Fibroblast of peridontal ligament (primary cell): Measurements from ENCODE around the gene CPPED1.
A peak's percentile ranks its signal among the peaks of the same experiment; 100 is the strongest.
"Not testable (repeated sequence)": the region's sequence is repeated elsewhere in the genome, so short reads cannot be mapped to it uniquely, and the experiment has no call there.

Experiments used
- DNase-seq: peaks from one replicate; pipeline ENCODE4 v3.0.0-alpha.2; 2010; ENCODE audit errors: extremely low read depth

Gene CPPED1, protein sequence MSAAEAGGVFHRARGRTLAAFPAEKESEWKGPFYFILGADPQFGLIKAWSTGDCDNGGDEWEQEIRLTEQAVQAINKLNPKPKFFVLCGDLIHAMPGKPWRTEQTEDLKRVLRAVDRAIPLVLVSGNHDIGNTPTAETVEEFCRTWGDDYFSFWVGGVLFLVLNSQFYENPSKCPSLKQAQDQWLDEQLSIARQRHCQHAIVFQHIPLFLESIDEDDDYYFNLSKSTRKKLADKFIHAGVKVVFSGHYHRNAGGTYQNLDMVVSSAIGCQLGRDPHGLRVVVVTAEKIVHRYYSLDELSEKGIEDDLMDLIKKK

DNA sequence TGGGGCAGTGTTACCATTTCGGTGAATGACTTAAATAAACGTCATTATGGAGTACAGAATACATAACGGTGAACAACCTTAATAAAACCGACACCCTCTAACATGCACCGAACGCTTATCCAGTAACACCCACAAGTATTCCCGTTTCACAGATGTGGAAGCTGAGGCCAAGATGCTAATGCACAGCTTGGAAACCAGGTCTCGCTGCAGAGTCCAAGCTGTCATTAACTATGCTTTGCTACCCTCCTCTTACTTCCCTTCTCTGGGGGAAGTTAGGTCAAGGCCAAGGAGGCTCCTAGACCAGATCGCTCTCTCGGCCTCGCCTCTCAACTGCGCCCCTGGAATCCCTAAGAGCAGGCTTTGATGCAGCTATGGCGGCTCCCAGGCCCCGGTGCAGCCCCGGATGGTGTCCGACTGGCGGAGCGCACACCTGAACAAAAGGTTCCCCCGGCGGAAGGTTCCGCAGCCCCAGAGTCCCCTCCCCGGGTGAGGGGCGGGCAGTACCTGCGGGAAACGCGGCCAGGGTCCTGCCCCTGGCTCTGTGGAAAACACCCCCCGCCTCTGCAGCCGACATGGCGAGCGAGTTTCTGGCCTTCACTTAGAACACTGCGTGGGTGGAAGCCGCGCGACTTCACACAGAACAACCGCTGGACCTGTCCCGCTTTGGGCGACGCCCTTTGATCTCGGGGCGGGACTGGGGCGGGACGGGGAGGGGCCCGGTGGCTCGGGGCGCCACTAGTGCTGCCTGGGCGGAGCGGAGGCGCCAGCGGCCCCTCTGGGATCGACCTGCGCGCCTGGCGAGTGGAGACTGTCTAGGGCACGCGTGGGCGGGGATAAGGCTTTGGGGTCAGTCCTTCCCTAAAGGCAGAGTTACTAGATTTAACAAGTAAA lies at the start of gene CPPED1:
CPPED1 (minus strand) TSS at position 685 of the 891 bp plus-strand sequence; CDS start at position 574, 111 bp downstream.
- peak; percentile 83 for DNase-seq

DNA sequence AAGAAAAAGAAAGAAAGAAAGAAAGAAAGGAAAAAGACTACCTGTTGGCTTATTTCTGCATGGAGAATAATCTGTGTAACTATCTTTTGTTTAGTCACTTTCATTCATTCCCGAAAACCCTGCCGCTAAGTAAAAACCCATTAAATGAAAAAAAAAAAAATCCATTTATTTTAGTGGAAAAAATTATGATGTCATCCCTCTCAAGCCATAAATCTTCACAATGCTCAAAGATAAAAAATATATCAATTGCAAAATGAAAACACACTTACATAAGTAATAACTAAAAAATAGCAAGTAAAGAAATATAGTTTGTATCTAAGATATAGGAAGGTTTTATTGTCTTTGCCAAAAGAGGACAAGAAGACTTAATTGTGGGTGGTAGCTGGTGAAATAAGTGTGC lies 46.5 kb upstream of the CPPED1 start:
- DNase-seq = no peak

DNA sequence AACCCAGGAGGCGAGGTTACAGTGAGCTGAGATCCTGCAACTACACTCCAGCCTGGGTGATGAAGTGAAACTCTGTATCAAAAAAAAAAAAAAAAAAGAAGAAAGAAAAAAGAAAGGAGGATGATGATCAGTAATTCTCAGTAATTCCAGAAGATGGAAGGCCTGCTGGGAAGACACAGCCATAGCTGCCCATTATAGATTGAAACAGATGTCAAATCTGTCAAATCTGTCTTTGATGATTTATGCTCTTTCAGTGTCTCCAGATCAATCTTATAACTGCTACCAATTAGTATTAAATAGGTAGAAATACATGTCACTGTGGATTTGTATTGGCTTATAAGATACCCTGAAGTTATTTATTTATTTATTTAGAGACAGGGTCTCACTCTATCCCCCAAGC lies 42.9 kb upstream of the CPPED1 start:
- DNase-seq = no peak

DNA sequence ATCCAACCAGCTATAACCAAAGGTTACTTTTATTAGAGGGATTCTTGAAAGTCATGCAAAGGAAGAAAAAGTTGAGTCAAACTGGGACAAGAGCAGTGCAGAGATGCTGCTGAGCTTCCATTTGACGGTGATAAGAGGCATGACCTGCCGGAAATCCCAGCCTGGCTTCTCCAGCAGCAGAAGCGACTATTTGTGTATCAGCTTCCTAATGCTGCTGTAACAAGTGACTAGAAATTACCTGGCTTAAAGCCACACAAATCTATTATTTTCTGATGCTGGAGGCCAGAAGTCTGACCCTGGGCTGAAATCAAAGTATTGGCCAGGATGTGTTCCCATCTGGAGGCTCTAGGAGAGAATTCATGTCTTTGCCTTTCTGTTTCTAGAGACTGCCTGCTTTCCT lies 41.6 kb upstream of the CPPED1 start:
- DNase-seq = no peak

GRCh38 chr16:12837756-12838155 lies 34.1 kb upstream of the CPPED1 start:
- DNase-seq = no peak

DNA sequence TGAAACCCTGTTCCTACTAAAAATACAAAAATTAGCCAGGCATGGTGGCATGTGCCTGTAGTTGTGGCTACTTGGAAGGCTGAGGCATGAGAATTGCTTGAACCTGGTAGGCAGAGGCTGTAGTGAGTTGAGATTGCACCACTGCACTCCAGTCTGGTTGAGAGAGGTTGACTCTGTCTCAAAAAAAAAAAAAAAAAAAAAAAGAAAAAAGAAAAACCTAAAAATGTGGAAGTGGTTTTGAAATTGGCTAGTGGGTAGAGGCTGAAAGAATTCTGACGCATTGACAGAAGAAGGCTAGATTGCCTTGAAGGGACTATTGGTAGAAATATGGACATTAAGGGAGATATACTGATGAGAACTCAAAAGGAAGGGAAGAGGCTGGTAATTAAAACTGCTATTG lies 33.6 kb upstream of the CPPED1 start:
- no peak for DNase-seq

DNA sequence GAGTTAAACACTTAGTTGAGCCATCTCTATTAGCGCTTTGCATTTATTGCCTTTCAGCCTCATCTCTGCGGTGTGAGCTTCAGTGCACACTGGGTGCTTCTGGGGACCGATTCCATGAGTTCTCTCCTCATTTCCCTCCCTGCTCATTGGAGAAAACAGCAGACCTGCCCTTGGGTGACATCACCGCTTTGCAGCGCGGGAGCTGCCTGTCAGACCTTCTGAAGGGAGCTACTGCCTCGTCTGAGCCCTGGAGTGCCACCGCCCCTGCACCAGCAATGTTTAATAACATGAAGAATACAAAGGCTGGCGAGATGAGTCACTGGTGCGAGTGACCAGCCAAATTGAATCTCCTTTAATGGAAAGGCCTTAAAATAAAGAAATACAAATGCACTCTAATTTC lies 30.2 kb upstream of the CPPED1 start:
- DNase-seq = no peak

GRCh38 chr16:12829096-12829888 lies 25.6 kb upstream of the CPPED1 start:
- DNase-seq = no peak

DNA sequence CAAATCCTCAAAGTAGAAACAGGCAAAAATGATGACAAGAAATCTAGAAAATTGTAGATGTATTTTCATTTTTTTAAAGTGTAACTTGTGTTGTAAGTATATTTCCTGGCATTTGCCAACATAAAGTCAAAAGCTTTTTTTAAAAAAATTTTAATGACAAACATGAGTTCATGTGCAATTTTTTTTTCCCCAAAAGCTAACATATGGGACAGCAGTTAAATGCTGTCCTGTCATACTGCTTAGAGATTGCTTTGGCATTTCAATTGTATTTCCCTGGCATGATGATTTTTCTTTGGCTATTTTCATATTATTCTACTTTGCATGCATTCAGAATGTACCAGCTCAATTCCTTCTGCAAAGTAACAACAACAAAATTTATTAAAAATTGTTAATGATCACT lies 24.5 kb upstream of the CPPED1 start:
- no peak for DNase-seq

DNA sequence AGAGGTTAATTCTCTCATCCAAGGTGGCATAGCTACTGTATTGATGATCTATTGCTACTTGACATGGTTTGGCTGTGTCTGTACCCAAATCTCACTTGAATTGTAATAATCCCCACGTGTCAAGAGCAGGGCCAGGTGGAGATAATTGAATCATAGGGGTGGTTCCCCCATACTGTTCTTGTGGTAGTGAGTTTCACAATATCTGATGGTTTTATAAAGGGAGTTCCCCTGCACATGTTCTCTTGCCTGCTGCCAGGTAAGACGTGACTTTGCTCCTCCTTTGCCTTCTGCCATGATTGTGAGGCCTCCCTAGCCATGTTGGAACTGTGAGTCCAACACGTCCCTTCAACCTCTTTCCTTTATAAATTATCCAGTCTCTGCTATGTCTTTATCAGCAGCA lies 22.9 kb upstream of the CPPED1 start:
- DNase-seq = no peak

DNA sequence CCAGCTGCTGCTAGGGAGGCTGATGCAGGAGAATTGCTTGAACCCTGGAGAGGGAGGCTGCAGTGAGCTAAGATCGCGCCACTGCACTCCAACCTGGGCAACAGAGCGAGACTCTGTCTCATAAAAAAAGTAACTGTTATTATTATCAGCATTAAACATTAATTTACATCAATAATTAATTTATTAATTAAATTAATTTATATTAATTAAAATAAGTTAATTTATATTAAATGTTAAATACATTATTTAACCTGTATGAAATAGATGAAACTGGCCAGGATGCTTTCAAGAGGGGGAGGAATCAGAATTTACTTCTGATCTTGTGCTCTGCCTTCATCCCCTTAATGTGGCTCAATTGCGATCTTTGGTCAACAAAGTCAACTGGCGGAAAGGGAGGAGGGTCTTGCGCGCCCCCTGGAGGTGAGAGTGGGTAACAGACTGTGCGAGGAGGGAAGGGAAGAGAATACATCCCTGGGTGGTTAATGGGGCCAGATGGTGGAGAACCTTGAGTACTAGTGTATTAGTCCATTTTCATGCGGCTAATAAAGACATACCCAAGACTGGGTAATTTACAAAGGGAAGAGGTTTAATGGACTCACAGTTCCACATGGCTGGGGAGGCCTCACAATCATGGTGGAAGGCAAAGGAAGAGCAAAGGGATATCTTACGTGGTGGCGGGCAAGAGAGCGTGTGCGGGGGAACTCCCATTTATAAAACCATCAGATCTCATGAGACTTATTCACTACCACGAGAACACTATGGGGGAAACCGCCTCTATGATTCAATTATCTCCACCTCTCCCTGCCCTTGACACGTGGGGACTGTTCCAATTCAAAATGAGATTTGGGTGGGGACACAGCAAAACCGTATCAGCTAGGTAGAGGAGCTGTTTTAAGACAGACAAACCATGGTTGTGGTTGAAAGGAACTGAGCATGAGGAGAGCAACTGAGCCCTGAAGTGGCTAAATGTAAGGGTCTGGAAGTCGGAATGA lies 15.7 kb upstream of the CPPED1 start:
- peak; percentile 48 for DNase-seq

DNA sequence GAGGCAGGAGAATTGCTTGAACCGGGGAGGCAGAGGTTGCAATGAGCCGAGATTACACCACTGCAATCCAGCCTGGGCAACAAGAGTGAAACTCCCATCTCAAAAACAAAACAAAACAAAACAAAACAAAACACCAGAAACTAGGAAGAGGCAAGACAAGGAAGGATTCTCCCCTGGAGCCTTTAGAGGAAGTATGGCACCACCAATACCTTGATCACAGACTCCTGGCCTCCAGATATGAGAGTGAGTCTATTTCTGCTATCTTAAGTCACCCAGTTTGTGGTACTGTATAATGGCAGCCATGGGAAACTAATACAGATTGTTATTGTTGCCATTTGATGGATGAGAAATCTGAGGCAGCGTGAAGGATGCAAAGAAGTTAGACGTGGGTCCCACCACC lies 14.6 kb upstream of the CPPED1 start:
- no peak for DNase-seq

GRCh38 chr16:12816791-12817214 lies 13.1 kb upstream of the CPPED1 start:
- DNase-seq = not testable (repeated sequence)

GRCh38 chr16:12815361-12815760 lies 11.7 kb upstream of the CPPED1 start:
- DNase-seq = peak; percentile 28

DNA sequence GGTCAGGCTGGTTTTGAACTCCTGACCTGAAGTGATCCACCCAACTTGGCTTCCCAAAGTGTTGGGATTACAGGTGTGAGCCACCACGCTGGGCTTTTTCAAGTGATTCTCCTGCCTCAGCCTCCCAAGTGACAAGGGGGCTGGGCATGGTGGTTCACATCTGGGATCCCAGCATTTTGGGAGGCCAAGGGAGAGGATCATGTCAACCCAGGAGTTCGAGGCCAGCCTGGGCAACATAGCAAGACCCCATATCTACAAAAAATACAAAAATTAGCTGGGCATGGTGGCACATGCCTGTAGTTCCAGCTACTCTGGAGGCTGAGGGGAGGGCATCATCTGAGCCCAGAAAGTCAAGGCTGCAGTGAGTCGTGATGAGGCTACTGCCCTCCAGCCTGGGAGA lies 10.0 kb upstream of the CPPED1 start:
- not testable (repeated sequence) for DNase-seq

GRCh38 chr16:12813321-12813720 lies 9.6 kb upstream of the CPPED1 start:
- DNase-seq = not testable (repeated sequence)

DNA sequence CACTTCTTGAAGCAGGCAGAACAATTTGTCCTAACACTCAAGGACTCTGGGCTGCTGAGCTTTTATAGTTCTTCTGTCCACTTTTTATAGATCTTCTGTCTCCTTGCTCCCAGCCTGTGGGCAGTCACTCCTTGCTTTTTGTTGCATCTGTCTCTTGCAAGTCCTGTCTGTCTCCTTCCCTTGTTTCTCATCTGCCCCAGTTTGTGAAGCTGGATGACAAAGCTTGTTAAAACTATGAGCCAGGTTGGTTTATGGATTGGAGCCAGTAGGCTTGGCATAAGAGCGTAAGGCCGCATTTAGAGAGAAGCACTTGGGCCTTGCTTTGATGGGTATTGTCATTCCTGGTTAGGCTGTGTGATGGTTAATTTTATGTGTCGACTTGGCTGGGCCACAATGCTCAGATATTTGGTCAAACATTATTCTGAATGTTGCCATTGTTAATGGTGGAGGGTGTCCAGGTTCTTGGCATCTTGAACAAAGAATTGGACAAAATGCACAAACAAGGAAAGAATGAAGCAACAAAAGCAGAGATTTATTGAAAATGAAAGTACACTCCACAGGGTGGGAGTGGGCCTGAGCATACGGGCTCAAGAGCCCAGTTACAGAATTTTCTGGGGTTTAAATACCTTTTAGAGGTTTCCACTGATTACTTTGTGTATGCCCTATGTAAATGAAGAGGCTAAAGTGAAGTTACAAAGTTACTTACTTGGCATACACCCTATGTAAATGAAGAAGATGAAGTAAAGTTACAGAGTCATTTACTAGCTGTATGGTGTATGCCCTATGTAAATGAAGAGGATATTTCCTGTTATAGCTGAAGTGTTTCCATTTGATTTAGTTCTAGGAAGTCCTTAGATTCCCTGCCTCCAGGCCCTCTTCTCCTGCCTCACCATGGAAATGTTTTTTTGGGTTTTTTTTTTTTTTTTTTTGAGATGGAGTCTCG lies 8.0 kb upstream of the CPPED1 start:
- no peak for DNase-seq

DNA sequence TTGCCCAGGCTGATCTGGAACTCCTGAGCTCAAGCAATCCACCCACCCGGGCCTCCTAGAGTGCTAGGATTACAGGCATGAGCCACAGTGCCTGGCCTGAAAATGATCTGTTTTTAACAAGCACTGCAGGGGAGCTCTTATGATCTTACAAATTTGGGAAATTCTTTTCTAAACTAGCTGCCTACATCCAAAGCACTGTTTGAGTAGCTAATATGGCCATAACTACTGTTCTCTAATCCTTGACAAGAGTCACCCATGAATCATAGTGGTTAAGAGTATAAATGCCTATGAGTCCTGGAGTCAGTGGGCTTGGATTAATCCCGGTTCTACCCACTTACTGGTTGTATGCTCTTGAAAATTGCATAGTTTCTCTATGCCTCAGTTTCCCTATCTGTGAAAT lies 1.4 kb upstream of the CPPED1 start:
- no peak for DNase-seq

DNA sequence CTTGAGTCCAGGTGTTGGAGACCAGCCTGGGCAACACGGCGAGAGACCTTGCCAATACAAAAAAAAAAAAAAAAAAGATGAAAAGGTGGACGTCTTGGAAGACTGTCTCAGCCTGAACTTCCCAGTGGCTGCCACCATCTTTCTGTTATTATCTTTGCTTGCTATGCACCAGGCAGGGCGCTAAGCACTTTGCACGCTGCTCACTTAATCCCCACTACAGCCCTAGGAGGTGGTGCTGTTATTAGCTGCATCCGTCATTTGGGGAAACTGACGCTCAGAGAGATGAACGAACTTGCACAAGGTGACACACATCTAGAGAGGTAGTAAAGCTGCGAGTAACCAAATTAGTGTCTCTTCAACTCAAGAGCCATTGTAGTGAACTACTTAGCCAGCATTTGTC lies 708 bp upstream of the CPPED1 start:
- DNase-seq = no peak

GRCh38 chr16:12802661-12803060 lies 1.0 kb downstream of the CPPED1 start:
- DNase-seq = no peak
